SK-MEL-5 (cell line): Measurements from ENCODE around the gene RNF144B. TPM values are rescaled to one million over a fixed set of nuclear protein-coding genes. Genes with fewer than 3 reads are reported as not detected.
A peak's percentile ranks its signal among the peaks of the same experiment; 100 is the strongest.
"Not testable (repeated sequence)": the region's sequence is repeated elsewhere in the genome, so short reads cannot be mapped to it uniquely, and the experiment has no call there.

ENCODE experiments used
- DNase-seq: peaks from one replicate; pipeline ENCODE4 v3.0.0-alpha.2; 2016; ENCODE audit warnings: low read depth, low spot score
- in situ Hi-C: cut with HindIII; loops from 2 replicates; pipeline ENCODE4 v1.10.0; 2016; ENCODE audit warnings: low sequenced_read_pairs, high pct_unique_total_duplicates, low pct_unique_long_range_greater_than_20kb
- total RNA-seq: library from RNA; depleted of rRNA; stranded (reverse); fragments of >200 nt; shearing (Covaris generic); gene quantifications from 2 replicates; pipeline ENCODE4 v1.2.3, GENCODE V29; 2014

Gene RNF144B
- total RNA-seq, 1 experiment from 2014 or later = 14.3 TPM

- in situ Hi-C loops, DNase-seq: not testable (repeated sequence)
These were observed 22.6 kb upstream of the RNF144B start for GRCh38 chr6:18364561-18364960.

- DNase-seq = no peak
- in situ Hi-C loops = no loop called here
These were observed 19.8 kb upstream of the RNF144B start for GRCh38 chr6:18367371-18367770.

- in situ Hi-C loops = no loop called here
- no peak for DNase-seq
These were observed 18.7 kb upstream of the RNF144B start for GRCh38 chr6:18368277-18369105.

DNA sequence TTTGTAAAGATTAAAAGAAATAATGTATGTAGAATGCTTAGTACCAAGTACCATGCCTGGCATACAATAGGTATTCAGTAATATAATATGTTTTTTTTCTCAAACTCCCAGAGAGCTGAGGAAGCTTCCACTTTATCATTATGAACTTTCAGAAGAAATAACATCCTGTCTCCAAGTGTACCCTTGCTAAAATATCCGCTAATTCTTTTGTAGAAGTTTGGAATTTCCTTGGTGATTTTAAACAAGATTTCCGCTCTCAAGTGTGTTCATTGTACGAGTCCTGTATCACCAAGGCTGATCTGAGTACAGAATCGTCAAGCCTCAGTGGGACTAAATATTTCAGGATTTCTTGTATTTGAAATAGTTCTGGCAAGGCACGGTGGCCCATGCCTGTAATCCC is 16.1 kb upstream of the RNF144B start:
- in situ Hi-C loops = no loop called here
- DNase-seq = no peak

DNA sequence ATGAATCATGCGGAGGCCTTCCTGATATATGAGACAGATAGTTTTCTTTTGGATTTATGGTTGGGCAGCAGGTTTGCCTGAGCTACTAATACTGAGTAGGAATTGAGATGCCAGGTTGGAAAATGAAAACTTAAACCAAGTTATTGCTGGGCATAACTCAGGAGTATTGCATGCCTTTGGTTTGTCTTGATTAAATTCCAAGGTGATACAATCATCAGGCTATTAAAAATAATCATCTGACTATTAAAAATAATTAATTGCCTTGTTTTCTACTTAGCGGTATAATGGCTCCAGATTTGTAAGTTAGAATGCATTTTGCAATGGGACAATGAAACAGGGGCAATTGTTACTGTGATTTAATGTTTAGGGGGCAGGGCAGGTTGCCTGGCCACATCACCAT is 15.5 kb upstream of the RNF144B start:
- DNase-seq = no peak

GRCh38 chr6:18380158-18380836 is 6.9 kb upstream of the RNF144B start:
- DNase-seq = no peak
- in situ Hi-C loops = loop anchor here (25.0 kb wide), 1 partner anchor 107 kb away; no protein-coding TSS in a partner anchor

More for the DNA sequence above, 15.5 kb upstream of the RNF144B start:
- in situ Hi-C loops = no loop called here

DNA sequence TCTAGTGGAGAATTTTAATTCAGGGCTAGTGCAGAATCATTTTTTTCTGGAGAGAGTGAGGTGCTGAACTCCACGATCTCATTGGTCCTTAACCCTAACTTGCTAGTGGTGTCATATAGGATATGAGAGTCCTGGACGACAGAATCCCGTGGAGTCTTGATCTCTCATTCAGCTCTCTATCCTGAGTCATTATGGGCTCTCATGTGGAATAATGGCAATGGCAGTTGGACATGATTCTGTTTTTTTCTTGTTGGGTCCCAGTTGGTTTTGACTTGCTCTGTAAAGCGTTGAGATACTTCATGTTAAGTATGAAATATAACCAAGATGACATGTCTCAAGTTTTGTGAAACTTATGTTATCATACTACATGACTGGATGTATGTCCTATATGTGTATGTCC is 6.3 kb upstream of the RNF144B start:
- in situ Hi-C loops = loop anchor here (25.0 kb wide), 1 partner anchor 106 kb away; no protein-coding TSS in a partner anchor

DNA sequence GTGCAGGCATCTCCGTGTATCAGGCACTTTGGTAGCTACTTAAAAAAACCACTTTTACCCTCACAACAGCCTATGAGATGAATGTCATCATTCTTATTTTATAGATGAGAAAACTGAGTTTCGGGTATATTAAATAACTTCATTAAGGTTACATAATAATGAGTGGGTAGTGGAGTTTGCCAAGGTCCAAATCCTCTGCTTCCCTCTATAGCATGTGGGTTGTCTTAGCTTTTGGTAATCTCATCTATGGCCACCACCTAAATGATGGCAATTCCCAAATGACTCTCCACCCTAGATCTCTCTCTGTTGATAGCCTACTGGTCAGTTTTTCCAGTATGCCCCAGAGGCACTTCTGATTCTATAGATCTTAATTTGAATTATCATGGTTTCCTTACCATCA is 3.7 kb upstream of the RNF144B start:
- in situ Hi-C loops = loop anchor here (25.0 kb wide), 1 partner anchor 104 kb away; no protein-coding TSS in a partner anchor
- no peak for DNase-seq

More for the DNA sequence above, 6.3 kb upstream of the RNF144B start:
- DNase-seq = no peak

DNA sequence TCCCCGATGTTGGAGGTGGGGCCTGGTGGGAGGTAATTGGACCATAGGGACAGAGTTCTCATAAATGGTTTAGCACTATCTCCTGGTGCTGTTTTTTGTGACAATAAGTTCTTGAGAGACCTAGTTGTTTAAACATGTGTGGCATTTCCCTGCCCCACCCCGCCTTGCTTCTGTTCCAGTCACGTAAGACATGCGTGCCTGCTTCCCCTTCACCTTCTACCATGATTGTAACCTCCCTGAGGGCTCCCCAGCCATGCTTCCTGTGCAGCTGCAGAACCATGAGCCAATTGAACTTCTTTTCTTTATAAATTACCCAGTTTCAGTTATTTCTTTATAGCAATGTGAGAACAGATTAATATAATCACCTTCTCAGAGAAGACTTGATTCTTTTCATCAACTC is 2.5 kb upstream of the RNF144B start:
- in situ Hi-C loops = loop anchor here (25.0 kb wide), 1 partner anchor 103 kb away; no protein-coding TSS in a partner anchor
- no peak for DNase-seq

DNA sequence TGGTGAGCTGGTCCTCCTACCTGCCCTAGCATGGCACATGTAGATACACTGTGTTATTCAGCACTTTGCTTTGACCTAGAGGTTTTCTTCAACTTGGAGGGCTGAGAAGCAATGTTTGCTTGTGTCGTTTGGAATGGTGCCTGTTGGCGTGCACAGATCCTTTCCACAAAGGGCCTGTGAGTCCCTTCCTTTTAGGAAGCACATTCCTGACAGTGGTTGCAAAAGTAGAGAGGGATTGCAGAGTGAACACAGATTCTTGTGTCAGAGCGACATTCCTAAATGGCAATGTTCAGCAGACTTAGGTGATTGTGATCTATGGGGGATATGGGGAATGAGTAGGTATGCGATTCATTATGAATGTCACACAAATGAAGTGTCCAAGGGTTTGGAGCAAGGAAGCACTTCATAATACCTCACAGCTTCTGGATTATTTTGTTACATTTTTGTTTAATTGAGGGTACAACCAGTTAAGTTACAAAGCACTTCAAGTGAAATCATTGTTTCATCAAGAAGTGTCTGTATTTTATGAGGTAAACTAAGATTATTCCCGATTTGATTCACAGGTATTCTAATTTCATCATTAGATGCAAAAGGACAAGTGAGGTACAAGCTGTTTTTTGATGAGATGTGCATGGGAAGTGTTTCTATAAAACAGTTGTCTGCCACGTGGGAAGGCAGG is 713 bp upstream of the RNF144B start:
- in situ Hi-C loops = loop anchor here (25.0 kb wide), 1 partner anchor 101 kb away; no protein-coding TSS in a partner anchor
- no peak for DNase-seq

GRCh38 chr6:18388271-18388670 is 1.1 kb downstream of the RNF144B start:
- in situ Hi-C loops = loop anchor here (25.0 kb wide), 1 partner anchor 99 kb away; no protein-coding TSS in a partner anchor

GRCh38 chr6:18388942-18389341 is 1.8 kb downstream of the RNF144B start:
- in situ Hi-C loops = loop anchor here (25.0 kb wide), 1 partner anchor 98 kb away; no protein-coding TSS in a partner anchor
- peak; percentile 59 for DNase-seq

More at GRCh38 chr6:18388271-18388670, 1.1 kb downstream of the RNF144B start:
- DNase-seq = peak; percentile 28

DNA sequence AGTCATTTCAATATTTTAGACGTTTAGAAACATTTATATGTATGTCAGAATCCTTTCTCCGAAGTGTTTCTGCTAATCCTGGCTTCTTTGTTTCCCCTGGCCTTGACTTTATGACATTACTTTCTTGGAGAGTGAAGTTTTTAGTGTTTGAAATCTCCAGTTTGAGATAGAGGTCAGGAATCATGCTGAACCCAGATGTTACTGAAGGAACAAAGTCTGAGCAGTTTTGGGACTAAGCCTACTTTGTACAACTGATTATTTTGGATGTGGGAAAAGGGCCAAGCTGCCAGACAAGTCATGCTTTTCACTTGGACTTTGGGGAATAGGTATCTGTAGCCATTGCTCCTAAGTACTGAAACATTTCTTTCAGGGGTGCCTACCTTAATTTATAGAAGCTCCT is 2.3 kb downstream of the RNF144B start:
- in situ Hi-C loops = loop anchor here (25.0 kb wide), 1 partner anchor 98 kb away; no protein-coding TSS in a partner anchor
- DNase-seq = peak; percentile 24

DNA sequence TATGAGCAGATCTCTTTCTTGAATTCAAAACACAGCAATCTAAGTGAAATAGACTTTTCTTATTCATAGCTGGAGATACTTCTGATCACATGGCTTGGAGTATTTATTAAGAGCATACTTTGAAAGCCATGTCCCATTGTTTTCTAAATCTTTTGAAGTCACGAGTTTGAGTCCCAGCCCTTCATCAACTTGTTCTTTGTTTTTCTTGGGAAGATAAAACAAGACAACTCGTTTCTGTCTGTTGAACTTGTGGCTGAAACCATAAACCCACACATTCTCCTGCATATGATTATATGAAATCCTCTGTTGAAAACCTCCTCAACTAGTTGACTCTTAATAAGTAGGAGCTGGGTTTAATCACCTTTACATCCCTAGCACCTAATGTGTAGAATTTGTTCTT is 3.3 kb downstream of the RNF144B start:
- peak; percentile 91 for DNase-seq
- in situ Hi-C loops = loop anchor here (25.0 kb wide), 1 partner anchor 97 kb away; no protein-coding TSS in a partner anchor

GRCh38 chr6:18391023-18391422 is 3.9 kb downstream of the RNF144B start:
- DNase-seq = peak; percentile 45
- in situ Hi-C loops = loop anchor here (25.0 kb wide), 1 partner anchor 96 kb away; no protein-coding TSS in a partner anchor

DNA sequence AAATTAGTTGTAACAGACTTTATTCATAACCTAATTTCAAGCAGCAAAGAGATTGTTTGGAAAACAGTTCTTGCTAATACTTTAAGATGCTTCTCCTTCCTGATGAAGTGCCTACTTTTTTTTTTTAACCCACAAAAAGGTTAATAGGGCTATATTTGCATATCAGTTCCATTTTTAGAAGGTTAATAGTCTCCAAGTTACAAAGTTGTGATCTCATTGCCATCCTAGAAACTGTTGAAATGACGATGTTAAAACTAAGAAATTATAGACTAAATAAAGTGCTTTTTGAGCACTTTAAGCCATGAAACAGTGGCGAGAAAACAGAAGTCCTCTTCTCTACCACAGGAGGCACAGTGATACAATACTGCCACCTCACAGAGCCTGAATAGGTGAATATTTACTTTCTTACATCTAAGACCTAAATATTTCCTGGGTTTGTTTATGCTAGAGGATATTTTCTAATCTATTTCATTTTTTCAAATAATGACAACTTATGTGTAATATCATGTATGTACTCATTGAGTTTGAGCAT is 5.3 kb downstream of the RNF144B start:
- DNase-seq = no peak
- in situ Hi-C loops = loop anchor here (25.0 kb wide), 1 partner anchor 95 kb away; no protein-coding TSS in a partner anchor

DNA sequence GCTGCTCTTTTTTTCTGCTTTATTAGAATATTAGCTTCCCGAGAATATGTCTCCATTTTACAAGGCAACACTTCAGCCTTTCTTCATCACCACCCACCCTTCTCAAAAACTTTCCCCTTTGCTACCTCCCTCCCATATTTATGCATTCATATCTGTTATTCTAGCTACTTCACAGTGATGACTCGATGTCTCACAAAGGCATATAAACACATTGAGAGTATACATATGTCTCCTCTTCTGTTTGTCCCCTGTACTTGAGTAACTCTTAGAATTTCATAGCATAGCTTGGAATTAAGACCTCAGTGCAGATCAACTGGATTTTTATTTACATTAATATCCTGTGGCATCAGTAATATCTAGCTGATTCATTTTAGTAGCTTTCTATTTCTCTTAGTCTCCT is 6.5 kb downstream of the RNF144B start:
- DNase-seq = no peak
- in situ Hi-C loops = loop anchor here (25.0 kb wide), 1 partner anchor 94 kb away; no protein-coding TSS in a partner anchor
